NT2/D1 (cell line): ENCODE measurements around the gene DOCK2.

ENCODE experiments used
- DNase-seq: peaks from one replicate; pipeline ENCODE4 v3.0.0-alpha.2; 2011; ENCODE audit warnings: low read depth, low spot score
- H3K27me3 ChIP-seq: 2 replicates; pipeline ENCODE4 v1.6.0; 2011; ENCODE audit warnings: mild to moderate bottlenecking; ENCODE audit not compliant: insufficient read length, insufficient read depth
- H3K36me3 ChIP-seq: 2 replicates; pipeline ENCODE4 v1.6.1; 2011; ENCODE audit warnings: mild to moderate bottlenecking, low read length, mixed read lengths; ENCODE audit not compliant: insufficient read depth, insufficient read length
- H3K4me1 ChIP-seq: 2 replicates; pipeline ENCODE4 v1.5.1; 2011; ENCODE audit not compliant: insufficient read depth, insufficient read length
- H3K4me3 ChIP-seq: 2 replicates; pipeline ENCODE4 v1.5.1; 2011; ENCODE audit warnings: low read depth; ENCODE audit not compliant: insufficient read length
- H3K9ac ChIP-seq: 2 replicates; pipeline ENCODE4 v1.6.0; 2011; ENCODE audit warnings: low read depth; ENCODE audit not compliant: insufficient read length
- H3K9me3 ChIP-seq: 2 replicates; pipeline ENCODE4 v1.5.1; 2011; ENCODE audit warnings: mild to moderate bottlenecking, low read length; ENCODE audit not compliant: insufficient read depth
- SUZ12 ChIP-seq: IDR thresholded peaks from 2 replicates; pipeline ENCODE4 v1.6.1; 2011; ENCODE audit not compliant: insufficient read length, insufficient read depth; ENCODE audit errors: extremely low read depth
- YY1 ChIP-seq: IDR thresholded peaks from 2 replicates; pipeline ENCODE4 v1.6.1; 2011; ENCODE audit not compliant: insufficient read length, insufficient read depth
- ZNF274 ChIP-seq: IDR thresholded peaks from 2 replicates; pipeline ENCODE4 v1.6.1; 2011; ENCODE audit warnings: mild to moderate bottlenecking, low read depth, low read length

DOCK2 gene

DNA sequence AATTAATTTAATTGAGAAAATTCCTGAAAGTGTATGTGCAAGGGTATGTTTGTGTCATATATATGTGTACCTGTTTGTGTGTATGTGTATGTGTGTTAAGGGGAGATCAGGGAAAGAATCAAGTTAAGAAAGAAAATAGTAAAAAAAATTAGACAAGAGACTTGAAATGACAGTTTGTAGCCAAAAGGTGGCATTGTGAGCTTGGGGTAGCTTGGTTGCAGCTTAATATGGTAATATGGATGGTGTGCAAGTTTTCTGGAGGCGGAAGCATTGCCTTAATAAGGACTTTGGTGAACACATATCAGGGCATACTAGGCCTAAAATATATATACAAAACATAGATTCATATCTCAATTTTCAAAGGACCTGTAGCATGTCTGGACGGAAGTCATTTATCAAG is 213.3 kb downstream of the DOCK2 start:
- H3K9me3 ChIP-seq: peaks cover 22% of the 10 kb centered on the region
- H3K27me3 ChIP-seq: no peaks in the 10 kb centered on the region
- H3K9ac ChIP-seq: no peak overlapping the region
- H3K4me3 ChIP-seq: no peak overlapping the region
- H3K4me1 ChIP-seq: no peaks in the 10 kb centered on the region
- TF ChIP-seq SUZ12: no peak
- no peak for TF ChIP-seq YY1
- TF ChIP-seq ZNF274: no peak
- no peak for DNase-seq
- H3K36me3 ChIP-seq: no peaks in the 10 kb centered on the region

DNA sequence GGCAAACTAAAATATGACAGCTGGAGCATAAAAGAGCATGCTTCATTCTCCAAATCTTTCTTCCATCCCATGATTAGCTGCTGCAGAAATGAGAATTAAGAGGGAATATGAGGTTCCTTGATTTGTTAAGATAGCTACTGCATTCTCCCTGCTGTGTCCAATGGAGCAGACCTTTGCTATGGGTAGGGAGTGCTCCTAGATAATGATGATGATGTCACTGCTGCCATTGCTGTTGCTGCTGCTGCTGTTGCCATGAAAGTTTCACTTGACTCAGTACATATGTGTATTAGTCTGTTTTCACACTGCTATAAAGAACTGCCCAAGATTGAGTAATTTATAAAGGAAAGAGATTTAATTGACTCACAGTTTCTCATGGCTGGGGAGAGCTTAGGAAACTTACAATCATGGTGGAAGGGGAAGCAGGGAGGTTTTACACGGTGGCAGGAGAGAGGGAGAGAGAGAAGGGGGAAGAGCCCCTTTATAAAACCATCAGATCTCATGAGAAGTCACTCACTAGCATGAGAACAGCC is 214.3 kb downstream of the DOCK2 start:
- TF ChIP-seq YY1 (no peak), ZNF274 (no peak), SUZ12 (no peak)
- Histone ChIP-seq H3K4me3 (no peak overlapping the region), H3K9me3 (peaks cover 22% of the 10 kb centered on the region), H3K27me3 (no peaks in the 10 kb centered on the region), H3K9ac (no peak overlapping the region), H3K4me1 (no peaks in the 10 kb centered on the region), H3K36me3 (no peaks in the 10 kb centered on the region)
- DNase-seq: no peak

DNA sequence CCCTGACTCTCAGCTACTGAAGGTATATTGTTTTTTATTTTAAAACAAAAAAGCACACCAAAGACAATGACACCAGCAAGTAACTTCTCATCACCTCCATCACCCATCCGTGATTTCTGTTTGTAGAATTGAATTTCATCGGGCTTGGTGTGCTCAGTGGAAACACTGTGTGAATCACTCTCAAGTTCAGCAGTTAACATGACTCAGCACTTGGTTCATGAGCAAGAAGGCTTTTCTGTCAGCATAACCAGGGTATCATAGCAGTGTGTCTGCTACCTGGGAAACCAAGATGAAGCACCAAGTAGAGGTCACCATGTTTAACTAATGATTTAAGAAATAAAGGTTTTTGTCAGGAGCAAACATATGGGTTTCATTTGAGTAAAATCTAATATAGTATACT is 219.5 kb downstream of the DOCK2 start:
- H3K9ac ChIP-seq: no peak overlapping the region
- H3K4me3 ChIP-seq: no peak overlapping the region
- H3K36me3 ChIP-seq: no peaks in the 10 kb centered on the region
- TF ChIP-seq YY1 (no peak), SUZ12 (no peak), ZNF274 (no peak)
- H3K9me3 ChIP-seq: peaks cover under 1% of the 10 kb centered on the region
- no peaks in the 10 kb centered on the region for H3K27me3 ChIP-seq
- no peak for DNase-seq
- no peaks in the 10 kb centered on the region for H3K4me1 ChIP-seq

DNA sequence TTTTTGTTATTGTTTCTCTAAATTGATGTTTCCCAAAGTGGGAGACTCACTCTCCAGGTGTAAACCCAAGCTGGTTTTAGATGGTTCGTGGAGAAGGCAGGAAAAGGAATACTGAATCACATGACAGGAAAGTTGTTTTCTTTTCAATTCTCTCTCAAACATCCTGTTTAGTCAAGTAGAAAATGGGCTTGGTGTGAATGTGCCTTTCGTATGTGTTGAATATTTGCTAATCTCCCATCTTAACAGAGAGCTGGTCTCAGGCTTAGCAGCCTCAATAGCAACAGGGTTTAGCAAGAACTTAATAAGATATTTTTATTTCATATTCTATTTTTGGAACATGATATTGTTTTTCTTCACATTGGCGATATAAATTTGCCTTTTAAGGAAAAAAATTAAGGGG is 223.5 kb downstream of the DOCK2 start:
- no peaks in the 10 kb centered on the region for H3K4me1 ChIP-seq
- no peak for DNase-seq
- TF ChIP-seq SUZ12: no peak
- TF ChIP-seq ZNF274: no peak
- no peak for TF ChIP-seq YY1
- H3K36me3 ChIP-seq: no peaks in the 10 kb centered on the region
- H3K27me3 ChIP-seq: no peaks in the 10 kb centered on the region
- no peaks in the 10 kb centered on the region for H3K9me3 ChIP-seq
- H3K9ac ChIP-seq: no peak overlapping the region
- no peak overlapping the region for H3K4me3 ChIP-seq

DNA sequence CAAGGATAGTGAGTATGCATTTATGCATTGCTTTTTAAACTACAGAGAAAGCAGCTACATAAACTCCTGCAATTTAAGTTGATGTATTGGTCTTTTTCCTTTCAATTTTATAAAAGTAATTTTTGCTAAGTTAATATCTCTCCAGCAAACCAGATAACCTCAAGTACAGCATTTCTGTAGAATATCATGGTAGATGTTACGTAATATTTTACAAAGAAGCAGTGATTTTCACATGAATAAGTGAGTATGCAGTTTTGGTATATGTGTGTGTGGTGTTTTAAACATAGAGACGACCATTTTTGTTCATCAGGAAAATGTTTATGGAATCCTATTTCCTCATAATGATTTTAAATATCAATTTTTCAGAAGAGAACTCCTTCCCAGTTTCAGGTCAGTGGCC is 224.4 kb downstream of the DOCK2 start:
- no peak overlapping the region for H3K4me3 ChIP-seq
- H3K36me3 ChIP-seq: no peaks in the 10 kb centered on the region
- DNase-seq: no peak
- H3K9me3 ChIP-seq: no peaks in the 10 kb centered on the region
- H3K4me1 ChIP-seq: no peaks in the 10 kb centered on the region
- H3K9ac ChIP-seq: no peak overlapping the region
- TF ChIP-seq ZNF274: no peak
- TF ChIP-seq SUZ12: no peak
- no peak for TF ChIP-seq YY1
- no peaks in the 10 kb centered on the region for H3K27me3 ChIP-seq

DNA sequence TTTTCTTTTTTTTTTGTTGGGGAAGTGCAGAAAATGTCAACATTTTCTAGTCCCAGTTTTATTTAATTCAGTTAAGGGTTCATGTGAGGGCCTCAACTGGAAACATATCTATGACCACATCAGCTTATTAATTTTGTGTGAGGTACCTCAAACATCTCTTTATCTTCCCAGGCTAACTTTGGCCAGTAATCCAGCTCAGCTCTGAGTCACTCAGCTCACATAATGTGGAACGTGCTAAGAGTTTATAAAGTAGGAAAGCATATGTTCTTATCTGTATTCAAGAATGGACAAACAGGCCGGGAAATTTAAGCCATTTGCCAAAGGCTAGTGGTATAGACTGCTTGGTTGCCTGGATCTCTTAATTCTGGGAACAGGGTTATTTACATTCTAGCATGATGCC is 224.9 kb downstream of the DOCK2 start:
- H3K9ac ChIP-seq: no peak overlapping the region
- DNase-seq: no peak
- no peaks in the 10 kb centered on the region for H3K27me3 ChIP-seq

DNA sequence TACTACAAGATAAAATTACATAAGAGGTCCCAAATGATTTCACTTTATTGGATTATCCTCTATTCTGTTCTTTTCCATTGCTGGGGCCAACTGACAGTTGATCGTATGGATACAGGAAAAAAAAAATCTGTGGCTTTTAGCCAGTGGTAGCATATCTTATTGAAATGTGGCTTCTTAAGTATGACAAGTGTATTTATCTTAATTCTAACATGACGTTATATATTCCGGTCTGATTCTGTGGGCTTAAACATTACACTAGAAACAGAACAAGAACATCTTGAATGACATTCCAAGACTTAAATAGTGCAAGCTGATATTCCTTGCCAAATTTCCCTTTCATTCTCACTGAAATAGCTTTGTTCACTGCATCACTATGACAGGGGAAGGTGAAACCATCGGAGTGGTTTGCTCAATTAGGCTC is 225.3 kb downstream of the DOCK2 start:
- Histone ChIP-seq H3K36me3 (no peaks in the 10 kb centered on the region), H3K27me3 (no peaks in the 10 kb centered on the region), H3K4me1 (no peaks in the 10 kb centered on the region), H3K4me3 (no peak overlapping the region), H3K9me3 (no peaks in the 10 kb centered on the region), H3K9ac (no peak overlapping the region)
- TF ChIP-seq YY1 (no peak), SUZ12 (no peak), ZNF274 (no peak)
- no peak for DNase-seq

More for the DNA sequence above, 224.9 kb downstream of the DOCK2 start:
- Histone ChIP-seq H3K4me3 (no peak overlapping the region), H3K4me1 (no peaks in the 10 kb centered on the region), H3K36me3 (no peaks in the 10 kb centered on the region), H3K9me3 (no peaks in the 10 kb centered on the region)
- TF ChIP-seq SUZ12 (no peak), ZNF274 (no peak), YY1 (no peak)
